ENCODE measurements around the gene POLR2J. TPM values are rescaled to one million over a fixed set of nuclear protein-coding genes. Genes with fewer than 3 reads are reported as not detected.
A peak's percentile ranks its signal among the peaks of the same experiment; 100 is the strongest.

The POLR2J gene
- total RNA-seq, 3 donors from 2014 or later (not counting 1 experiment from before 2014, with no cell fraction given), result 35.3 to 44.5 (median 44.5) TPM

DNA sequence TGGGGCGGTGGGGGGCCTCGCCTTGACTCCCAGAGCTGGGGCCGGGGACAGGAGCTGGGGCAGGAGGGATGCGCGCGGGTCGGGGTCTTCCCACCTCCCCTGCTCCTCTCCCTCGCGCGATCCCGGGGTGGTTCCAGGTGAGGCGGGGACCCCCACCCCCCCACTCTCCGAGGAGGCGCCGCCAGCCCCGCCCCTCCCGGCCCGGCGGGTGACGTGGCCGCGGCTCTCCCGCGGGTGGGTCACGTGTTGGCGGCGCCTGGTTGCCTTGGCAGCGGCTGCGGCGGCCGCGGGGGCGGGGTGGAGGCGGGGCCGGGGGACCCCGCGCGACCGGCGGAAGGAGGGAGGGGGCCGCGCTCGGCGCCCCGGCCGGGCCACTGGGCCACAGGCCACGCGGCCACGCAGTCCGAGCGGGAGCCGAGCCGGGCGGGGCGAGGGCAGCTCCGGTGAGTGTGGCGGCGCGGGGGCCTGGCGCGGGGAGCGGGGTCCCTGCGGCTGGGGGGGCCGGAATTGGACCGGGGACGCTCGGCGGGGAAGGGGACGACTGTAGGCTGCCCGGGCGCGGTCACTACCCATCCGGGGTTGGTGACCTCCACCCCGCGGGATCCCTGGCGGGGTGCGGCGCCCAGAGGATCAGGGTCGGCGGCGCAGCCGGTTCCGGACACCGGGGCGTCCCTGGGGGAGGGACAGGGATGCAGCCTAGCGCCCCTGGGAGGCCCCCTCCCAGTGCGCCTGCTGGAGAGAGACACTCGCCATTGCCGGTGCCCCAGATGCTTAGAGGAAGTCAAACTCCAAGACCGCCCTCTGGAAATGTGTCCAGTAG lies 45.3 kb downstream of the POLR2J start, which contains the start of gene ORAI2:
ORAI2 (plus strand) TSS at position 357 of the 820 bp plus-strand sequence. CDS start 5,382 bp downstream, outside the sequence.
- H3K4me1 ChIP-seq (ENCODE audit: control insufficient read depth, insufficient read depth, low read length), result peaks cover 61% of the 10 kb centered on the region
- H3K36me3 Mint-ChIP-seq, result no peaks in the 10 kb centered on the region
- no peaks in the 10 kb centered on the region for H3K9me3 ChIP-seq (ENCODE audit: control insufficient read depth, insufficient read depth, low read length)
- DNase-seq (peak; percentile 86 to 92), ATAC-seq (peak; percentile 66 to 86 (median 81))
- H3K4me1 Mint-ChIP-seq, result peaks cover 36 to 52% of the 10 kb centered on the region in 2 donors
- no peaks in the 10 kb centered on the region for H3K27me3 Mint-ChIP-seq (ENCODE audit: low read depth in 2 of 2)
- intact Hi-C loops (cut with micrococcal nuclease), result loop anchor here (2.0 kb wide), 1 partner anchor 29 kb away; no protein-coding TSS in a partner anchor
- H3K9me3 Mint-ChIP-seq, result no peaks in the 10 kb centered on the region
- peaks cover 4% of the 10 kb centered on the region for H3K36me3 ChIP-seq (ENCODE audit: control insufficient read depth, insufficient read depth, low read length)
- WGBS (ENCODE audit: insufficient coverage), result under 1% methylated on average over 90 of the region's 90 CpGs
- TF ChIP-seq, protein P1, sequence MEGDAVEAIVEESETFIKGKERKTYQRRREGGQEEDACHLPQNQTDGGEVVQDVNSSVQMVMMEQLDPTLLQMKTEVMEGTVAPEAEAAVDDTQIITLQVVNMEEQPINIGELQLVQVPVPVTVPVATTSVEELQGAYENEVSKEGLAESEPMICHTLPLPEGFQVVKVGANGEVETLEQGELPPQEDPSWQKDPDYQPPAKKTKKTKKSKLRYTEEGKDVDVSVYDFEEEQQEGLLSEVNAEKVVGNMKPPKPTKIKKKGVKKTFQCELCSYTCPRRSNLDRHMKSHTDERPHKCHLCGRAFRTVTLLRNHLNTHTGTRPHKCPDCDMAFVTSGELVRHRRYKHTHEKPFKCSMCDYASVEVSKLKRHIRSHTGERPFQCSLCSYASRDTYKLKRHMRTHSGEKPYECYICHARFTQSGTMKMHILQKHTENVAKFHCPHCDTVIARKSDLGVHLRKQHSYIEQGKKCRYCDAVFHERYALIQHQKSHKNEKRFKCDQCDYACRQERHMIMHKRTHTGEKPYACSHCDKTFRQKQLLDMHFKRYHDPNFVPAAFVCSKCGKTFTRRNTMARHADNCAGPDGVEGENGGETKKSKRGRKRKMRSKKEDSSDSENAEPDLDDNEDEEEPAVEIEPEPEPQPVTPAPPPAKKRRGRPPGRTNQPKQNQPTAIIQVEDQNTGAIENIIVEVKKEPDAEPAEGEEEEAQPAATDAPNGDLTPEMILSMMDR (IDR thresholded peaks at IDR 0.05), result no peak
- peak within 1 kb of the TSS; percentile 98 for H3K27ac ChIP-seq (ENCODE audit: low read length)
- peak within 1 kb of the TSS; percentile 91 for H3K4me3 Mint-ChIP-seq
- H3K27me3 ChIP-seq (ENCODE audit: control insufficient read depth, insufficient read depth, low read length), result no peaks in the 10 kb centered on the region
- peak within 1 kb of the TSS; percentile 94 for H3K4me3 ChIP-seq (ENCODE audit: low read length)
- peak within 1 kb of the TSS; percentile 84 to 100 for H3K27ac Mint-ChIP-seq

DNA sequence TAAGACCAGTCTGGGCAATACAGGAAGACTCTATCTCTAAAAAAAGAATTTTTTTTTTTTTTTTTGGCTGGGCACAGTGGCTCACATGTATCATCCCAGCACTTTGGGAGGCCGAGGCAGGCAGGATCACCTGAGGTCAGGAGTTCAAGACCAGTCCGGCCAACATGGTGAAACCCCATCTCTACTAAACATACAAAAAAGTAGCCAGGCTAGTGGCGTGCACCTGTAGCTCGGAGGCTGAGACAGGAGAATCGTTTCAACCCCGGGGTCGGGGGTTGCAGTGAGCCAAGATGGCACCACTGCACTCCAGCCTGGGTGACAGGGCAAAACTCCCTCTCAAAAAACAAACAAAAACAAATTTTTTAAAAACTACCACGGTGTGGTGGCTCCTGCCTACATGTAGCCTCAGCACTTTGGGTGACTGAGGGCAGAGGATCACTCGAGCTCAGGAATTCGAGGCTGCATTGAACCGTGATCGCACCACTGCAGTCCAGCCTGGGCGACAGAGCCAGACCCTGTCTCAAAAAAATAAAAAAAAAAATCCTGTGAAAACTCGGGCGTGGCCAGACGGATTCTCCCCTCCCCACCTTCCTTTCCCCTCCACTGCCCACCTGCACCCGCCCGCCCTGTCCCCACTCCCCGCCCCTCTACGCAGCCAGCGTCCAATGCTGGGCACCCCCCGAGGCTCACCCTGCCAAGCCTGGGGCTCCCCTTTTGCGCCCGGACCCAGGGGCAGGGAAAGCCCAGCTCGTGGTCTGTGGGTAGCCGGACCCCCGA lies 46.1 kb downstream of the POLR2J start:
- Mint-ChIP-seq H3K9me3 (no peaks in the 10 kb centered on the region), H3K4me3 (peak overlapping the region; percentile 86), H3K36me3 (no peaks in the 10 kb centered on the region), H3K4me1 (peaks cover 36 to 54% of the 10 kb centered on the region in 2 donors), H3K27me3 (ENCODE audit: low read depth in 2 of 2) (no peaks in the 10 kb centered on the region), H3K27ac (peak overlapping the region; percentile 84 to 100)
- intact Hi-C loops (cut with micrococcal nuclease), result loop anchor here (2.0 kb wide), 1 partner anchor 28 kb away; no protein-coding TSS in a partner anchor
- peaks cover 4% of the 10 kb centered on the region for H3K36me3 ChIP-seq (ENCODE audit: control insufficient read depth, insufficient read depth, low read length)
- ATAC-seq, result peak; percentile 51 to 59 (median 55)
- TF ChIP-seq, protein P1 (IDR thresholded peaks at IDR 0.05), result no peak
- no peaks in the 10 kb centered on the region for H3K27me3 ChIP-seq (ENCODE audit: control insufficient read depth, insufficient read depth, low read length)
- no peaks in the 10 kb centered on the region for H3K9me3 ChIP-seq (ENCODE audit: control insufficient read depth, insufficient read depth, low read length)
- peaks cover 68% of the 10 kb centered on the region for H3K4me1 ChIP-seq (ENCODE audit: control insufficient read depth, insufficient read depth, low read length)
- WGBS (ENCODE audit: insufficient coverage), result 39% methylated on average over 27 of the region's 27 CpGs
- H3K4me3 ChIP-seq (ENCODE audit: low read length), result peak overlapping the region; percentile 74
- DNase-seq, result no peak
- peak overlapping the region; percentile 98 for H3K27ac ChIP-seq (ENCODE audit: low read length)

DNA sequence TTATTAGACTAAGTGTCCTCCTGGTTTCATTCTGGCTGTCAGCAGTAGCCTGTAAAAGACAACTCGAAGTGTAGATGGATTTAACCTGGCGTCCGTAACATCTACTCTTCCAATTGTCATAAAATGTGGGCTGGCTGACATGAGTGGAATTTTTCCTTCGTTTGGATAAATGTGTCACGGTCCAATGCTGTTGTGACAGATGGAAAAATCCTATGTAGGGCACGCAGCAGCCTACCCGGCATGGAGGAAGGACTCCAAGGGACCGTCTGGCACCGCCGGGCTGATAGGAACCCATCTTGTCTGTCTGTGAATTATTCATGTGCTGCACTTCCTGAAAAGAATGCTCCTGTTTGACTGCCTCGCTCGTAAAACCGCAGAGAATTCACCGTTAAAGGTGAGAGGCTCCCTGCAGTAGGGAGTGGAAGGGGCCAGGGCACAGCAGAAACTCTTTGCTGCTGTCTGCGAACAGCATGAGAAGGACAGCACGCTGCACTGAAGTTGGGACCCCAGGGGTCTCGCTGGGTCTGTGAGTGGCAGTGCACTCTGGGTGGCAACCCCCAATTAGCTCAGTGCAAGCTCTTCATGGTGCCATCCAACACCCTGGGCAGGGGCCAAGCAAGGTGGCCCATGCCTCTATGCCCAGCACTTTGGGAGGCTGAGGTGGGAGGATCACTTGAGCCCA lies 47.0 kb downstream of the POLR2J start:
- ATAC-seq (peak; percentile 34 to 35 (median 35)), DNase-seq (peak; percentile 39 to 91)
- Histone ChIP-seq H3K4me3 (ENCODE audit: low read length) (no peak overlapping the region), H3K36me3 (ENCODE audit: control insufficient read depth, insufficient read depth, low read length) (peaks cover 4% of the 10 kb centered on the region), H3K4me1 (ENCODE audit: control insufficient read depth, insufficient read depth, low read length) (peaks cover 77% of the 10 kb centered on the region), H3K9me3 (ENCODE audit: control insufficient read depth, insufficient read depth, low read length) (no peaks in the 10 kb centered on the region), H3K27me3 (ENCODE audit: control insufficient read depth, insufficient read depth, low read length) (no peaks in the 10 kb centered on the region), H3K27ac (ENCODE audit: low read length) (peak overlapping the region; percentile 98)
- TF ChIP-seq, protein P1 (IDR thresholded peaks at IDR 0.05), result no peak
- intact Hi-C loops (cut with micrococcal nuclease), result loop anchor here (2.0 kb wide), 1 partner anchor 27 kb away; no protein-coding TSS in a partner anchor
- H3K4me3 Mint-ChIP-seq, result peak overlapping the region; percentile 86
- H3K27ac Mint-ChIP-seq, result peak overlapping the region; percentile 84 to 100
- no peaks in the 10 kb centered on the region for H3K27me3 Mint-ChIP-seq (ENCODE audit: low read depth in 2 of 2)
- WGBS (ENCODE audit: insufficient coverage), result 21% methylated on average over 17 of the region's 17 CpGs
- H3K4me1 Mint-ChIP-seq, result peaks cover 41 to 63% of the 10 kb centered on the region in 2 donors
- no peaks in the 10 kb centered on the region for H3K9me3 Mint-ChIP-seq
- no peaks in the 10 kb centered on the region for H3K36me3 Mint-ChIP-seq

All from natural killer cell (primary cell).